HG03460 (cell line): ENCODE measurements around the gene DEPP1.
"Not testable (repeated sequence)": the region's sequence is repeated elsewhere in the genome, so short reads cannot be mapped to it uniquely, and the experiment has no call there.

Source experiments
- ATAC-seq: cut with Tn5 transposase; IDR thresholded peaks from one replicate; pipeline ENCODE4 v1.9.1; 2021; ENCODE audit not compliant: unreplicated experiment

DEPP1 gene

GRCh38 chr10:44978570-44979280 is at the start of gene DEPP1:
Gene DEPP1, minus strand, starts transcription at chr10:44978809. Its CDS starts 779 bp downstream, at chr10:44978030.
- no peak for ATAC-seq

DNA sequence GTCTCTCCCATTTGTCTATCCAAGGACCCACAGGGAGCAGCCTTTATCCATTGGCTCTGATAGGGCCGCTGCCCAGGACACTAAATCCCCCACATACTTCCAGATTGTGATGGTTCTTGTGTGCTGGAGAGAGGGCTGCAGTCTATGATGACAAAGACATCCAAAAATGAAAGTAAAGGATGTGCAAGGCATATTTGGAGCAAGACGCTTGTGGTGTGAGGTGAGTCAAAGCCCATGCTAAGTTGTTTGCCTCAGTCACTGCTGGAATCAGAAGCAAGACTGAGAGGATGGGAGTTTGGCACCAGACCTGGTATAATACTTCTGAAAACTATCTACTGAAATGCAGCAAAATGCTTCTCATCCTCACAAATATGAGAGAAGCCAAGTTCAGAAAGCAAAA is 44.8 kb upstream of the DEPP1 start:
- no peak for ATAC-seq

DNA sequence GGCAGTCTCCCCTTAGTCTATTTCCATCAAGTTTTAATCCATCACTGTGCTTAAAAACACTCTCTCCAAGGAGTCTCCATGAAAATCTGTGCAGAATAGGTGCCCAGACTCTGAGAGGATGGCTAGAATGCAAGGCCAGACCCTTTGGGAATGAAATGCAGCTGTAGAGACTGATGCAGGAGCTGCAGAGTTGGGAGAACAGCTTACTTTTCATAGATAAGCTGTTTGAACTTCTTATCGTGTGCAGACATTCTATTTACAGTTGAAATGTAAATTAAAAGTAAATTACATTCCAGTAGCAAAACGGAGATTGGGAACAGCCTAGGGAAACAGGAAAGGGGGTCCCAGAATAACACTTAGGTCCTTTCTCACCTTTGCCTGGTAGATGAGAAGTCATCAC is 37.0 kb upstream of the DEPP1 start:
- ATAC-seq = no peak

DNA sequence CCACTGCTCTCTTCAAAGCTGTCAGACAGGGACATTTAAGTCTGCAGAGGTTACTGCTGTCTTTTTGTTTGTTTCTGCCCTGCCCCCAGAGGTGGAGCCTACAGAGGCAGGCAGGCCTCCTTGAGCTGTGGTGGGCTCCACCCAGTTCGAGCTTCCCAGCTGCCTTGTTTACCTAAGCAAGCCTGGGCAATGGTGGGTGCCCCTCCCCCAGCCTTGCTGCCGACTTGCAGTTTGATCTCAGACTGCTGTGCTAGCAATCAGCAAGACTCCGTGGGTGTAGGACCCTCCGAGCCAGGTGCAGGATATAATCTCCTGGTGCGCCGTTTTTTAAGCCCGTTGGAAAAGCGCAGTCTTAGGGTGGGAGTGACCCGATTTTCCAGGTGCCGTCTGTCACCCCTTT is 35.9 kb upstream of the DEPP1 start:
- not testable (repeated sequence) for ATAC-seq

DNA sequence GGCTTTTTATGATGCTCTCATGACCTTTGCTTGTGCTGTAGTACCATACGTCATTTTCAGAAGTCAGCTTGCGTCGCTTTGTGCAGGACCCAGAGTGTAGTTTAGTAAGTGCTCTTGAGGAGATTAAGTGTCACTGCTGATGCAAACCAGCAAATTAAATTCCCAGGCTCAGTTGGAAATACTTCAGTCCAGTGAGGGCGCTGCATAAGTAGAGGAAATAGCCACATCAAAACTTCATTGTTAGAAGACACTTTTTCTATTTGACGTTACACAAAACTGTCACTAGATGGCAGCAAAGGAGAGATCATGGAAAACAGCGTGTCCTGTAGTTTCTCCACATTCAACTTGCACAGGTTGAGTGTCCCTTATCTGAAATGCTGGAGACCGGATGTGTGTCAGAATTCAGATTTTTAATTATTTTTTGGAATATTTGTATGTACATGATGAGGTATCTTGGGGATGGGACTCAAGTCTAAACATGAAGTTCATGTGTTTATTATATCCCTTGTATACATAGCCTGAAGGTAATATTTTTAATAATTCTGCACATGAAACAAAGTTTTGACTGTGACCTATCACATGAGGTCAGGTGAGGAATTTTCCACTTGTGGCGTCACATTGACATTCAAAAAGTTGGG is 30.0 kb upstream of the DEPP1 start:
- peak; percentile 79 for ATAC-seq

- no peak for ATAC-seq
These were observed 27.8 kb upstream of the DEPP1 start for GRCh38 chr10:45006276-45007030.

DNA sequence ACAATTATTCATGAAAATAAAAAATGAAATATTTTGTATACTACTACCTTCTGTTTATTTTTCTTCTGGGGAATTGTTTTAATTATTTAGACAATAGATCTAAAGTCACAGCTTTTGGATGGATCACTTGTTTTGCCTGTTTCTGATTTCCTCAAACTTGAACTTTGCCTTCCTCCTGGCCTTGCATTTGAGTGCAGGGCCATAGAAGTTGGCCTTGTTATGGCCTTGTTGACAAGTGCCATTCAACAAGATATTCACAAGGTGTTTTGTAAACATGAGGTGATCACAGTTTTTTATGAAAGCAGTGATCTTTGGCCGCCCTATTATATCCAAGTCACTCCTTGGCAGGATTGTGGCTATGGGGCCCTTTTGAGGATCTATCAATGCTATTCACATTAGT is 26.7 kb upstream of the DEPP1 start:
- ATAC-seq = no peak

GRCh38 chr10:45004661-45005060 is 26.1 kb upstream of the DEPP1 start:
- ATAC-seq = no peak

DNA sequence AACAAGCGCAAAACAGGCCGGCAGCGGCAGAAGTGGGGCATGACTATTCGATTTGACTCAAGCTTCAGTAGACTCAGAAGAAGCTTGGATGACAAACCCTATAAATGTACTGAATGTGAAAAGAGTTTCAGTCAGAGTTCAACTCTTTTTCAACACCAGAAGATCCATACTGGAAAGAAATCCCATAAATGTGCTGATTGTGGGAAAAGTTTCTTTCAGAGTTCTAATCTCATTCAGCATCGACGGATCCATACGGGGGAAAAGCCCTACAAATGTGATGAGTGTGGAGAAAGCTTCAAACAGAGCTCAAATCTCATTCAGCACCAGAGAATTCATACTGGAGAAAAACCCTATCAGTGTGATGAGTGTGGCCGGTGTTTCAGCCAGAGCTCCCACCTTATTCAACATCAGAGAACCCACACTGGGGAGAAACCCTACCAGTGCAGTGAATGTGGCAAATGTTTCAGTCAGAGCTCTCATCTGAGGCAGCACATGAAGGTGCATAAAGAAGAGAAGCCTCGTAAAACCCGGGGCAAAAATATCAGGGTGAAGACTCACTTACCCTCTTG is 24.9 kb upstream of the DEPP1 start:
- ATAC-seq = no peak

DNA sequence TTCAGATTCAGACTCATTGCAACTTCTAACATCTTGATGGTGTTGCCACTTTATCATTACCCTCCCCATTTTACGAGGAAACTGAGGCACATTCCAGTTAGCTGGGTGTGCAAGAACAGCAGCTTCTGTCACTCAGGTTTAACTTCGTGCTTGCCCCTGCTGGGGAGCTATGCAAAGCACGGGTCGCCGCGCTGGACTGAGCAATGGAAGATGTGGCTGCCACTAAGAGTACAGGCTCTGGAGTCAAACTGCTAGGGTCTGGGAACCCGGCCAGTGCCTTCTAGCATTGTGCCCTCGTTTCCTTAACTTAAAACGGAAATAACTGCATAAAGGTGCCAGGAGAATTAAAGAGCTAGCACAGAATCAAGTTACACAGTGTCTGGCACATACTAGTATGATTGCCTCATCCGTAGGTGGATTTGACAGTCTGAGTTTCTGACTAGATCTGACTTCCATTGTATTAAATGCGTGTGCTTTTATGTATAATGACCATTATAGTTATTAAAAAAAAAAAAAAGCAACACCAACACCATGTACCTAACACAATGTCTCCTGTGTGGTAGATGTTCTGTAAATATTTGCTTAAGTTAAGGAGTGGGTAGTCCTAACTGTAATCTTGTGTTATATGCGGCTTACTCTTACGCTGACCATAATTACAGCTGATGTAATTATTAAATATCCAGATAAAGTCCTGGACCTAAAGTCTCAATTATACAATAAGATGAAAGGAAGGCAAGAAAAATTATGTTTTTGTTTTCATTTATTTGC is 23.0 kb upstream of the DEPP1 start:
- ATAC-seq = peak; percentile 84

DNA sequence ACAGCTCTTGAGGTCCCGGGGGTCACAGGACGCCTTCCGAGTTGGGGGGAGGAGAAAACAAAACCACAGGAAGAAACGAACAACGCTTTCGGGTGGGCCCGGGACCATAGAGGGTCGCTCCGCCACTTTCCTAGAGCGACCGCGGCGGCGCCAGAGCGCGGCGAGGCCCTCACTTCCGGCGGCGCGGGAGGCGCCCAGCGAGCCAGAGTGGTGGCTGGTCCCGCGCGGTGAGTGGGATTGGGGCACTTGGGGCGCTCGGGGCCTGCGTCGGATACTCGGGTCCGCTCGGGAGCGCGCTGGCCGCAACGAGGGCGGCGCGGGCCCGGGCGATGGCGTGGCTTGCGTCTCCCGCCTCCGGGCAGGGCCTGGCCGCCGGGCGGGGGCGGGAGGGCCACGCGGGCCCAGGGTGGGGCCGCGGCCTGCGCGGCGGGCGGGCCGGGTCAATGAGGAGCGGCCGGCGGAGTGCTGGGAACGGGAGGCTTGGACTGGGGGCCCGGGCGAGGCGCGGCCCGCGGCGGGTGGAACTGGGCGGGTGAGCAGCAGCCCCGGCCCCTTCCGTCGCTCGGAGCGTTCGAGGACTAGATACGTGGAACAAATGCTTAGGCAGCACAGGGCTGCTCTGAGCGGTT is 22.3 kb upstream of the DEPP1 start, which contains the start of gene ZNF22:
ZNF22 (plus strand) TSS at position 172 of the 629 bp plus-strand sequence. CDS start 2,446 bp downstream, outside the sequence.
- peak; percentile 69 for ATAC-seq

- no peak for ATAC-seq
These were observed 21.6 kb upstream of the DEPP1 start for GRCh38 chr10:45000138-45000751.

DNA sequence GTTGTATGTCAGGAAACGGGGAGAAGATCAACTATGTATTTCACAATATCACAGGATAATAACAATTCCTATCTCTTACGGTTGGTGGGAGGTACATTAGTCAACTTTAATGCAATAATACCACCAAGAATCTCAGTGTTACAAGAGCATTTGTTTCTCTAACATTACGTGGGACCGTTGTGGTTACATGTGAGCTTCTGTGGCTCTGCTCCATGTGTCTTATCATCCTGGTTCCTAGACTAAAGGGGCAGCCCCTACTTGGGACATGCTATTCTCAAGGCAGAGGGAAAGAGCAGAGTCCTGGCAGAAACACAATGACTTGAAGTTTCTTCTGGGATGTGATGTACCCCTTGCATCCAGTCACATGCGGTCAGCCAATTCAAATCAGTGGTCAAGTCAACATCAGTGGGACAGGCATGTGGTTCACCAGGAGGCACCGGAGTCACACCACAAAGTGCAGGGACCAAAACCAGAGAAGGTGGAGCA is 19.6 kb upstream of the DEPP1 start:
- ATAC-seq = no peak

- ATAC-seq = no peak
These were observed 18.6 kb upstream of the DEPP1 start for GRCh38 chr10:44997105-44997748.

GRCh38 chr10:44995914-44996669 is 17.5 kb upstream of the DEPP1 start:
- no peak for ATAC-seq

GRCh38 chr10:44995581-44995913 is 16.9 kb upstream of the DEPP1 start:
- no peak for ATAC-seq

- no peak for ATAC-seq
These were observed 16.3 kb upstream of the DEPP1 start for GRCh38 chr10:44994752-44995530.
